ENCODE data around the gene PCNX3.

DNA sequence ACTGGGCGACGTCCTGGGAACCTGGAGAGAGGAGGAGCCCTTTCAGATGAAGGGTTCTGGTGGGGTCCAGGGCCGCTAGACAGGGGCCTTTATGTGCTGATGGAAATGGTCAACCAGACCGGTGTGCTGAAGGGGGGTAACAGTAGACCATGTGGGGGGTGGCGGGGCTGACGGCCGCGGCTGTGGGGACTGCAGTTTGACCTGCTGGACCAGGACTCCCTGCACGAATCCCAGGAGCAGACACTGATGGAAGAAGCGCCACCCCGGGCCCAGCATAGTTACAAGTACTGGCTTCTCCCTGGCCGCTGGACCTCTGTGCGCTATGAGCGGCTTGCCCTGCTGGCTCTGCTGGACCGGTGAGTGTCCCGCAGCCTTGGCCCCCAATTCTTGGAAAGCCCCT lies 6.4 kb downstream of the PCNX3 start:
- TF ChIP-seq, protein P1, sequence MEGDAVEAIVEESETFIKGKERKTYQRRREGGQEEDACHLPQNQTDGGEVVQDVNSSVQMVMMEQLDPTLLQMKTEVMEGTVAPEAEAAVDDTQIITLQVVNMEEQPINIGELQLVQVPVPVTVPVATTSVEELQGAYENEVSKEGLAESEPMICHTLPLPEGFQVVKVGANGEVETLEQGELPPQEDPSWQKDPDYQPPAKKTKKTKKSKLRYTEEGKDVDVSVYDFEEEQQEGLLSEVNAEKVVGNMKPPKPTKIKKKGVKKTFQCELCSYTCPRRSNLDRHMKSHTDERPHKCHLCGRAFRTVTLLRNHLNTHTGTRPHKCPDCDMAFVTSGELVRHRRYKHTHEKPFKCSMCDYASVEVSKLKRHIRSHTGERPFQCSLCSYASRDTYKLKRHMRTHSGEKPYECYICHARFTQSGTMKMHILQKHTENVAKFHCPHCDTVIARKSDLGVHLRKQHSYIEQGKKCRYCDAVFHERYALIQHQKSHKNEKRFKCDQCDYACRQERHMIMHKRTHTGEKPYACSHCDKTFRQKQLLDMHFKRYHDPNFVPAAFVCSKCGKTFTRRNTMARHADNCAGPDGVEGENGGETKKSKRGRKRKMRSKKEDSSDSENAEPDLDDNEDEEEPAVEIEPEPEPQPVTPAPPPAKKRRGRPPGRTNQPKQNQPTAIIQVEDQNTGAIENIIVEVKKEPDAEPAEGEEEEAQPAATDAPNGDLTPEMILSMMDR (IDR thresholded peaks at IDR 0.05), result no peak
- no peak for TF ChIP-seq POLR2A (IDR thresholded peaks at IDR 0.05)

All from body of pancreas (tissue), 4 donors.